Parathyroid adenoma (tissue), 2 donors: ENCODE data around the gene KIFC3.

ENCODE experiments used
- H2AFZ ChIP-seq: fragments of 300-600 bp; sonication (generic); one replicate; pipeline ENCODE4 v1.7.0; 2017; ENCODE audit warnings: antibody characterized with exemption, mild to moderate bottlenecking
- H3K27ac ChIP-seq: fragments of 300-600 bp; sonication (generic); one replicate; pipeline ENCODE4 v1.7.0; 2017
- H3K27me3 ChIP-seq: fragments of 300-600 bp; sonication (generic); one replicate; pipeline ENCODE4 v1.7.0; 2017; ENCODE audit warnings: low read length; ENCODE audit not compliant: control insufficient read depth, insufficient read depth
- H3K36me3 ChIP-seq: fragments of 300-600 bp; sonication (generic); one replicate; pipeline ENCODE4 v1.7.0; 2017; ENCODE audit warnings: low read length; ENCODE audit not compliant: control insufficient read depth, insufficient read depth
- H3K4me1 ChIP-seq: fragments of 300-600 bp; sonication (generic); one replicate; pipeline ENCODE4 v1.7.0; 2017; ENCODE audit warnings: control low read depth
- H3K4me2 ChIP-seq: fragments of 300-600 bp; sonication (generic); one replicate; pipeline ENCODE4 v1.7.0; 2017; ENCODE audit warnings: low read length
- H3K4me3 ChIP-seq: fragments of 300-600 bp; sonication (generic); one replicate; pipeline ENCODE4 v1.7.0; 2017; ENCODE audit warnings: low read depth, low read length
- H3K79me2 ChIP-seq: fragments of 300-600 bp; sonication (generic); one replicate; pipeline ENCODE4 v1.7.0; 2017; ENCODE audit warnings: control low read depth
- H3K9ac ChIP-seq: fragments of 300-600 bp; sonication (generic); one replicate; pipeline ENCODE4 v1.7.0; 2017; ENCODE audit warnings: mild to moderate bottlenecking
- H3K9me3 ChIP-seq: fragments of 300-600 bp; sonication (generic); one replicate; pipeline ENCODE4 v1.7.0; 2017; ENCODE audit warnings: low read length; ENCODE audit not compliant: control insufficient read depth
- TF ChIP-seq, protein P1 (sequence below): fragments of 300-600 bp; sonication (generic); IDR thresholded peaks from one replicate; pipeline ENCODE4 v1.7.0; 2017; ENCODE audit warnings: antibody characterized with exemption, mild to moderate bottlenecking
- donor health status: primary hyperparathyroidism.

KIFC3 gene

DNA sequence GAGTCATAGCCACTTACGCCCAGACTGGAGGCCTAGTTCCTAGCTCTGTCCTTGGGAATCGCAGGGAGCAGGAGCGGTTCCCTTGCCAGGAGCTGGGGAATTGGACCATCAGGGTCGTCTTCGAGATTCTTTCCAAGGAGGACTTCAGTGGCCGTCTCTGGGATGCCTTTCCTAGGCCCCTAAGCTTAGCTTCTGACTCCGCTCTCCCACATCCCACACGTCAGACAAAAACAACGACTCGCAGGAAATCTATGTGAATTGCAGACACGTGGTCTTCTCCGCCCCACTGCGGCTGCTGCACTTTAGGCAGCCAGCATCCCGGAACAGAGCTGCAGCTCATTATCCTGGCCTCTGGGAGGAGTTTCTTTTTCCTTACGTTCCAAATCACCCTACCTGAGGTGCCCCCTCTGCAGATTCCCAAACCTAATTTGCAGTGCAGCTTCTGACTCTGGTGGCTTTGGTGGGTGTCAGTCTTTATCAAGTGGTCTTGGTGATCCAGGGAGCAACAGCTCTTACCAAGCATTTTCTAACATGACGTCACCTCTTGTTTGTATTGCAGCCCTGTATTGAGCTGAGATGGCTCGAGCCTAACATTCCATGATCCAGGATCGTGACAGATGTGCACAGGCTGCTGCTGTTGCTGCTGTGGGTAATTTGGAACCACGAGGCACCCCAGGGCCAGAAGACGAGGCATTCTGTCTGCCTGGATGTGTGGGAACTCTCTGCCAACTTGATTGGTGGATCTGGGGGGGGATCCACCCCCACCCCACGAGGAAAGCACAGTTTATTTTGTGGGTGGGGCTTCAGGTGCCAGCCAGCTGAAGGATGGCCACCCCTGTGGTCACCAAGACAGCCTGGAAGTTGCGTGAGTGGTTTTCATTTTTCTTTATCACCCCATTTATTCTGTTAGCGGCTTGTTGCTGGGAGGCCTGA, 65.6 kb downstream of the KIFC3 start:
- peak overlapping the region; percentile 91 for H3K4me2 ChIP-seq
- H3K36me3 ChIP-seq: no peaks in the 10 kb centered on the region
- peaks cover 11% of the 10 kb centered on the region for H3K79me2 ChIP-seq
- H2AFZ ChIP-seq: peak overlapping the region; percentile 95
- peak overlapping the region; percentile 89 for H3K4me3 ChIP-seq
- peak overlapping the region; percentile 57 for H3K27ac ChIP-seq
- H3K27me3 ChIP-seq: no peaks in the 10 kb centered on the region
- TF ChIP-seq, protein P1, sequence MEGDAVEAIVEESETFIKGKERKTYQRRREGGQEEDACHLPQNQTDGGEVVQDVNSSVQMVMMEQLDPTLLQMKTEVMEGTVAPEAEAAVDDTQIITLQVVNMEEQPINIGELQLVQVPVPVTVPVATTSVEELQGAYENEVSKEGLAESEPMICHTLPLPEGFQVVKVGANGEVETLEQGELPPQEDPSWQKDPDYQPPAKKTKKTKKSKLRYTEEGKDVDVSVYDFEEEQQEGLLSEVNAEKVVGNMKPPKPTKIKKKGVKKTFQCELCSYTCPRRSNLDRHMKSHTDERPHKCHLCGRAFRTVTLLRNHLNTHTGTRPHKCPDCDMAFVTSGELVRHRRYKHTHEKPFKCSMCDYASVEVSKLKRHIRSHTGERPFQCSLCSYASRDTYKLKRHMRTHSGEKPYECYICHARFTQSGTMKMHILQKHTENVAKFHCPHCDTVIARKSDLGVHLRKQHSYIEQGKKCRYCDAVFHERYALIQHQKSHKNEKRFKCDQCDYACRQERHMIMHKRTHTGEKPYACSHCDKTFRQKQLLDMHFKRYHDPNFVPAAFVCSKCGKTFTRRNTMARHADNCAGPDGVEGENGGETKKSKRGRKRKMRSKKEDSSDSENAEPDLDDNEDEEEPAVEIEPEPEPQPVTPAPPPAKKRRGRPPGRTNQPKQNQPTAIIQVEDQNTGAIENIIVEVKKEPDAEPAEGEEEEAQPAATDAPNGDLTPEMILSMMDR: no peak
- H3K9ac ChIP-seq: no peak overlapping the region
- peaks cover 5% of the 10 kb centered on the region for H3K4me1 ChIP-seq
- no peaks in the 10 kb centered on the region for H3K9me3 ChIP-seq

DNA sequence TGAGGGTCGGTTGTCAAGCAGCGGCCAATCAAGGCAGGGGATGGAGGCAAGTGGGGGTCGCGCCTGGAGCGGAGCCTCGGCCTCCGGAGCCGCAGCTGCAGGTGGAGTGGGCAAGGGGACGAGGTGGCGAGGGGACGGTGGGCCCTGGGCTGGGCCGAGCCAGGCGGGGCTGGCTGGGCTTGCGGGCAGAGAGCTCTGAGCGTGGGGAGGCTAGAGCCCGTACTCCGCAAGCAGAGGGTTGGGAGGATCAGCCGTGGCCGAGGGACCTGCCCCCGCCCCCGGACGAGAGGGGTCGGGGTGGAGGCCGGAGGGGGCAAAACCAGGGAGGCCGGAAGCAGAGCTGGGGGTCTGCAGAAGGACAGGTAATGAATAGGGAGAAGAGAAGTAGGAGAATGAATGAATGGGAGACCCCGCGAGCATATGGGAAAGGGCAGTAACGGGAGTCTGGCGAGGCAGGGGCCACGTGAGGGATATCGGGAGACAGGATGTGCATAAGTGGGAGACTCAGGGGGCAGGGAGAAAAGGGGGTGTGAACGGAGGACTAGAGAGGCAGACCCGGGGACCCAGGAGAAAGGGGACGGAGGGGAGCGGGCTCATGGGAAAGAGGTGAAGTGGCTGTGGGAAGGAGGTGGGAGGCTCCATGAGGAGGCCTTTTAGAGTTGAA, 66.4 kb downstream of the KIFC3 start, which contains the start of gene KATNB1:
Gene KATNB1 (plus strand): TSS at position 16 of the 664 bp plus-strand sequence. CDS start 1,474 bp downstream, outside the sequence.
- H3K4me2 ChIP-seq: peak within 1 kb of the TSS; percentile 97
- no peaks in the 10 kb centered on the region for H3K27me3 ChIP-seq
- no peaks in the 10 kb centered on the region for H3K36me3 ChIP-seq
- peaks cover 5% of the 10 kb centered on the region for H3K4me1 ChIP-seq
- H3K9ac ChIP-seq: peak within 1 kb of the TSS; percentile 67
- peak within 1 kb of the TSS; percentile 73 for H3K27ac ChIP-seq
- H2AFZ ChIP-seq: peak within 1 kb of the TSS; percentile 95
- TF ChIP-seq, protein P1: no peak
- H3K4me3 ChIP-seq: peak within 1 kb of the TSS; percentile 89
- H3K9me3 ChIP-seq: no peaks in the 10 kb centered on the region
- peaks cover 11% of the 10 kb centered on the region for H3K79me2 ChIP-seq

DNA sequence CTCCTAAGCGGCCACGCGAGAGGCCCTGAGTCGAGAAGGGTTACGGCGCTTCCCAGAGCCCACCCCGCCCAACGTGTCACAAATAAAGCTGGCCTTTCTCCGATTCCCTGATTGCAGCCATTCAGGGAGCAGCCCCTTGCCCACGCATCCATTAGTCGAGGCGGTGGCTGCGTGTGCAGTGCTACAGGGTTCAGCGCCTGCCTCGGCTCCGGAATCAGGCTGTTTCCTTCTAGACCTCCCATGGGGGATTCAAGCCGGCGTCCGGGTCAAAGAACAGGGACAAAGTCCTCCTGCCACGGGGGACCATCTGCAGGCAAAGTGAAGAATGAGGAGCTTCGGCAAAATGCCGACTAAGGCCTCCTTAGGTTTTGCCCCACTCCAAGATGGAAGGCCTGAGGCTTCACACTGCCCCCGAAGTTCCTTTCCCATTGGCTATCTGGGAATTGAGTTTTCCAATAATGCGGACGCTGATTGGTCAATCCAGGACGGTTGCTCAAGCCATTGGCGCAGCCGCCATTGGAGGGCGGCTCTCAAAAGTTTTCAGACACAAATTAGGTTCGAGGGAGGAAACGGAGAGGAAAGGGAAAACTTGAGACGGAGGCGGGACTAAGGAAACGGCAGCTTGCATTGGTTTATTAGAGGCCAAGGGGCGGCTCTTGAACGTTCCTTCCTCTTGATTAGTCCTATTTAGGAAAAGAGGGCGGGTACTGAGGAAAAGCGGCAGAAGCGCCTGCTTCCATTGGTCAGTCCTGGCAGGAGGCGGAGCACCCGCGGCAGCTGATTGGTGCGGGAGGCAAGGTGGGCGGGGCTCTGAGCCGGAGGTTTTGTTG, 67.2 kb downstream of the KIFC3 start:
- Histone ChIP-seq H3K4me2 (peak overlapping the region; percentile 97), H3K79me2 (peaks cover 11% of the 10 kb centered on the region), H3K4me3 (peak overlapping the region; percentile 89), H3K4me1 (peaks cover 5% of the 10 kb centered on the region), H3K9ac (peak overlapping the region; percentile 67), H3K36me3 (no peaks in the 10 kb centered on the region), H2AFZ (peak overlapping the region; percentile 95), H3K9me3 (no peaks in the 10 kb centered on the region), H3K27ac (peak overlapping the region; percentile 73), H3K27me3 (no peaks in the 10 kb centered on the region)
- TF ChIP-seq, protein P1: no peak

DNA sequence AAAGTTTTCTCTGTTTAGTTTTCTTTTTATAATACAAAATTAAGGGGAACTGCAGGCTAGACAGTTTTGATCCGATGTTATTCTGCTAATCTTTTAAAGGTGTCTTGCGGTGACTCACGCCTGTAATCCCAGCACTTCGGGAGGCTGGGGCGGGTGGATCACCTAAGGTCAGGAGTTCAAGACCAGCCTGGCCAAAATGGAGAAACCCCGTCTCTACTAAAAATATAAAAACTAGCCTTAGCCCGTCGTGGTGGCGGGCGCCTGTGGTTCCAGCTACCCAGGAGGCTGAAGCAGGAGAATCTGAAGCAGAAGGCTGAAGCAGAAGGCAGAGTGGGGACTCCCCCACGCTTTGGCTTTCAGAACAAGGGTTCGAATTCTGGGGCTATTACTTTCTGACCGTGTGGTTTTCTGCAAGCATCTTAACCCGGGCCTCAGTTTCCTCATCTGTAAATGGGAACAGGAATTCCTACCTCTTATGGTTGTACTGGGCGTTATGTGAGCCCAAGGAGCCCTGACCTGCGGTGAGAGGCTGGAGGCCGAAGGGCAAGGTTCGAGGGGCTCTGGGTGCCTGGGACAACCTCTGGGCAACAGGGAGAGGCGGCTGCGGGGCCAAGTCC, 67.9 kb downstream of the KIFC3 start:
- peak overlapping the region; percentile 97 for H3K4me2 ChIP-seq
- no peaks in the 10 kb centered on the region for H3K27me3 ChIP-seq
- H3K27ac ChIP-seq: peak overlapping the region; percentile 73

More for the DNA sequence above, 67.9 kb downstream of the KIFC3 start:
- Histone ChIP-seq H3K9me3 (no peaks in the 10 kb centered on the region), H2AFZ (peak overlapping the region; percentile 90), H3K4me3 (peak overlapping the region; percentile 89), H3K9ac (peak overlapping the region; percentile 67), H3K36me3 (no peaks in the 10 kb centered on the region), H3K79me2 (peaks cover 11% of the 10 kb centered on the region), H3K4me1 (peaks cover 5% of the 10 kb centered on the region)
- TF ChIP-seq, protein P1: no peak
